ENCODE data around the gene DNAJC22. TPM values are rescaled to one million over a fixed set of nuclear protein-coding genes. Genes with fewer than 3 reads are reported as not detected.

The DNAJC22 gene
- total RNA-seq, 2 donors from 2014 or later, result 29.0 to 34.2 TPM

DNA sequence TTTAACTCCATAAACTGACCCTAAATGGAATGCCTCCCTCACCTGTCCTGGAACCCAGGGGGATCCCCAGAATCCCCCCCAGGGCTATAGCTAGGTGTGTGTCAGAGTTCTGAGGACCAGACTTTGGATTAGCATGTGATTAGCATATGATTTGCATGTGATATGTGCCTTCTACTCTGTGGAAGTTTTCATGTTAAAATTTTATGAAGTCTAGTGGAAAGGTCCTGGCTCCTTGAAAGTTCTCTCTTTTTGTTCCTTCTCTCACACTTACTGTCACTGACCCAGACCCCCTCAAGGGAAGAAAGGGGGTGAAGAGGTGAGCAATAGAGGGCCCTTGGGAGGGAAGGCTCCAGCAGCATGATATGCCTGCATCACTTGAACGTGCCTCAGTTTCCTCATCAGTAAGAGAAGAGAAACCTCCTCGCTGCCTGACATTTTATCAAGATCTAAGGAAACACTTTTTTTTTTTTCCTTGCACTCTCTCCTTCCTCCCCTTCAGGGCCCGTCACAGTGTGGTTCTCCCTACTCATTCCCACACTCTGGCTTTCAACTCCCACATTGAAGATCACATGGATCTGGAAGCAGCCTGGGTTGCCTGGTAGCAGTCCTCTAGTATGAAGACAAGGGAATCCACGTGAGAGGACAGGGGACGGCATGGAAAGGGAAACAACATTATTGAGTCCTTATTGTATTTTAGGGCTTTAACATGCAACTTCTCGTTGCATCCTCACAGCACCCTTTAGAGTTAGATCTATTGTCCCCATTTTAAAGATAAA is 6.4 kb upstream of the DNAJC22 start:
- no peak for DNase-seq
- no peaks in the 10 kb centered on the region for H3K36me3 ChIP-seq
- H3K4me1 ChIP-seq, result peaks cover 23% of the 10 kb centered on the region
- H3K4me3 ChIP-seq, result no peak overlapping the region
- H3K9me3 ChIP-seq, result no peaks in the 10 kb centered on the region
- H3K27me3 ChIP-seq, result peaks cover 52% of the 10 kb centered on the region
- no peak overlapping the region for H3K9ac ChIP-seq (ENCODE audit: low read depth in 2 of 2, low read length in 2 of 2)
- no peak overlapping the region for H3K27ac ChIP-seq
- intact Hi-C loops (cut with DNase I), result no loop called here
- TF ChIP-seq, protein P1, sequence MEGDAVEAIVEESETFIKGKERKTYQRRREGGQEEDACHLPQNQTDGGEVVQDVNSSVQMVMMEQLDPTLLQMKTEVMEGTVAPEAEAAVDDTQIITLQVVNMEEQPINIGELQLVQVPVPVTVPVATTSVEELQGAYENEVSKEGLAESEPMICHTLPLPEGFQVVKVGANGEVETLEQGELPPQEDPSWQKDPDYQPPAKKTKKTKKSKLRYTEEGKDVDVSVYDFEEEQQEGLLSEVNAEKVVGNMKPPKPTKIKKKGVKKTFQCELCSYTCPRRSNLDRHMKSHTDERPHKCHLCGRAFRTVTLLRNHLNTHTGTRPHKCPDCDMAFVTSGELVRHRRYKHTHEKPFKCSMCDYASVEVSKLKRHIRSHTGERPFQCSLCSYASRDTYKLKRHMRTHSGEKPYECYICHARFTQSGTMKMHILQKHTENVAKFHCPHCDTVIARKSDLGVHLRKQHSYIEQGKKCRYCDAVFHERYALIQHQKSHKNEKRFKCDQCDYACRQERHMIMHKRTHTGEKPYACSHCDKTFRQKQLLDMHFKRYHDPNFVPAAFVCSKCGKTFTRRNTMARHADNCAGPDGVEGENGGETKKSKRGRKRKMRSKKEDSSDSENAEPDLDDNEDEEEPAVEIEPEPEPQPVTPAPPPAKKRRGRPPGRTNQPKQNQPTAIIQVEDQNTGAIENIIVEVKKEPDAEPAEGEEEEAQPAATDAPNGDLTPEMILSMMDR (IDR thresholded peaks at IDR 0.05), result no peak

GRCh38 chr12:49340971-49341776 is 5.5 kb upstream of the DNAJC22 start:
- peaks cover 31% of the 10 kb centered on the region for H3K4me1 ChIP-seq
- no peak for DNase-seq

GRCh38 chr12:49341777-49342065 is 5.0 kb upstream of the DNAJC22 start:
- H3K4me3 ChIP-seq, result no peak overlapping the region
- no peaks in the 10 kb centered on the region for H3K36me3 ChIP-seq
- peaks cover 54% of the 10 kb centered on the region for H3K27me3 ChIP-seq
- H3K27ac ChIP-seq, result no peak overlapping the region
- no peak for DNase-seq
- TF ChIP-seq, protein P1 (IDR thresholded peaks at IDR 0.05), result no peak
- H3K4me1 ChIP-seq, result peaks cover 33% of the 10 kb centered on the region
- intact Hi-C loops (cut with DNase I), result no loop called here
- no peak overlapping the region for H3K9ac ChIP-seq (ENCODE audit: low read depth in 2 of 2, low read length in 2 of 2)
- H3K9me3 ChIP-seq, result no peaks in the 10 kb centered on the region

More at GRCh38 chr12:49340971-49341776, 5.5 kb upstream of the DNAJC22 start:
- no peaks in the 10 kb centered on the region for H3K9me3 ChIP-seq
- H3K4me3 ChIP-seq, result no peak overlapping the region
- intact Hi-C loops (cut with DNase I), result no loop called here
- no peak overlapping the region for H3K27ac ChIP-seq
- TF ChIP-seq, protein P1 (IDR thresholded peaks at IDR 0.05), result no peak
- H3K36me3 ChIP-seq, result no peaks in the 10 kb centered on the region
- peaks cover 54% of the 10 kb centered on the region for H3K27me3 ChIP-seq
- no peak overlapping the region for H3K9ac ChIP-seq (ENCODE audit: low read depth in 2 of 2, low read length in 2 of 2)

GRCh38 chr12:49342066-49342913 is 4.4 kb upstream of the DNAJC22 start:
- H3K36me3 ChIP-seq, result no peaks in the 10 kb centered on the region
- no peaks in the 10 kb centered on the region for H3K9me3 ChIP-seq
- H3K27me3 ChIP-seq, result peaks cover 54% of the 10 kb centered on the region
- H3K4me1 ChIP-seq, result peaks cover 36% of the 10 kb centered on the region
- H3K9ac ChIP-seq (ENCODE audit: low read depth in 2 of 2, low read length in 2 of 2), result peak overlapping the region; percentile 9 to 45
- TF ChIP-seq, protein P1 (IDR thresholded peaks at IDR 0.05), result peak; percentile 85
- H3K4me3 ChIP-seq, result peak overlapping the region; percentile 48
- intact Hi-C loops (cut with DNase I), result no loop called here
- DNase-seq, result peak; percentile 90
- no peak overlapping the region for H3K27ac ChIP-seq

Data from colonic mucosa (tissue), 4 donors.